GM12892 (cell line): ENCODE measurements around the gene GARS1. TPM values are rescaled to one million over a fixed set of nuclear protein-coding genes. Genes with fewer than 3 reads are reported as not detected.

Source experiments
- DNase-seq: peaks from one replicate; pipeline ENCODE4 v3.0.0; 2011; ENCODE audit not compliant: insufficient read length
- FAIRE-seq: peaks from 2 replicates; lab custom pipeline; 2011; peaks lifted over from hg19 to GRCh38; lab: Jason Lieb, UNC
- POLR2A ChIP-seq: IDR thresholded peaks from 2 replicates; pipeline ENCODE4 v1.6.1; 2011; ENCODE audit warnings: low read depth, low read length, control low read depth
- POLR2AphosphoS5 ChIP-seq: IDR thresholded peaks from 2 replicates; pipeline ENCODE4 v1.6.1; 2011; ENCODE audit warnings: low read depth, low read length, control low read depth
- TAF1 ChIP-seq: IDR thresholded peaks from 2 replicates; pipeline ENCODE4 v1.6.1; 2011; ENCODE audit warnings: low read depth, mild to moderate bottlenecking, control low read depth, low read length, borderline replicate concordance
- polyA plus RNA-seq: library from polyadenylated mRNA; unstranded; fragments of >200 nt; gene quantifications from one replicate; pipeline ENCODE4 v1.2.1, GENCODE V29; 2012; ENCODE audit warnings: missing spikeins, inconsistent platforms; ENCODE audit not compliant: missing spikeins

The GARS1 gene
- 113 TPM for polyA plus RNA-seq

- FAIRE-seq = peak; percentile 98
- peak; percentile 74 for DNase-seq
- TF ChIP-seq POLR2AphosphoS5 = peak; percentile 94
- TF ChIP-seq TAF1 = peak; percentile 81; the same call in 1 of the 2 replicates
- peak; percentile 96 for TF ChIP-seq POLR2A
Observed at GRCh38 chr7:30594540-30595435, at the start of gene GARS1. TSS of gene GARS1 (plus strand) at chr7:30594878. CDS start at chr7:30594922, 44 bp downstream.

DNA sequence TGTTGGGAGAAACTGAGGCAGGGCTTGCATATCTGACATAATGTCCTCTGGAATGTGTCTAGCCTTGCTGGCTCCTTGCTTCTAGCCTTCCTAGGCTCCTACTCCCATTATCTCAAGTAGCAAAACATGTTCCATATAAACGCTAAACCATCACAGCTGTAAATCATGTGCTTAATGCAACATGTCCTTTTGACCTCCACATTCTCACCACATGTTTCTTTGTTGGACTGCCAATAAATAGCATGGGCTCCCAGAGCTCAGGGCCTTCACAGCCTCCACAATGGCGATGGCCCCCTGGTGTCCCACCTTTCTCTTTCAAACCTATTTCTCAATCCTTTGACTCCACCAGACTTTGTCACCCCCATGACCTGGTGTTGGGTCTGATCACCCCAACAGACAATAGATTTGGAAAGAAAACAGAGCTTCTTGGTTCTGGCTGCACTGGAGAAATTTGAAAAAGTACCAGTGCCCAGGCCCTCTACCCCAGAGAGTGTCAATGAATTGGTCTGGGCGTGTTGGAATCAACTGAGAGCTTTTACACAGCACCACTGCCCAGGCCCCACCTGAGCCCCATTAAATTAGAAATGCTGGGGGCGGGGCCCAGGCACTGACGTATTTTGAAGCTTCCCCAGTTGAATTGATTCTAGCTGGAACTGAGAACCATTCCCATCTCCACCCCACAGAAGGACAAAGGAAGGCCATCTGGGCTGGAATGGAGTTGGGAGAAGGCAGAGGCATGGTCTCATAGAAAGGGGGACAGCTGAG lies 48.7 kb upstream of the GARS1 start:
- TF ChIP-seq TAF1 (no peak), POLR2A (no peak), POLR2AphosphoS5 (no peak)
- DNase-seq = no peak
- FAIRE-seq = no peak

DNA sequence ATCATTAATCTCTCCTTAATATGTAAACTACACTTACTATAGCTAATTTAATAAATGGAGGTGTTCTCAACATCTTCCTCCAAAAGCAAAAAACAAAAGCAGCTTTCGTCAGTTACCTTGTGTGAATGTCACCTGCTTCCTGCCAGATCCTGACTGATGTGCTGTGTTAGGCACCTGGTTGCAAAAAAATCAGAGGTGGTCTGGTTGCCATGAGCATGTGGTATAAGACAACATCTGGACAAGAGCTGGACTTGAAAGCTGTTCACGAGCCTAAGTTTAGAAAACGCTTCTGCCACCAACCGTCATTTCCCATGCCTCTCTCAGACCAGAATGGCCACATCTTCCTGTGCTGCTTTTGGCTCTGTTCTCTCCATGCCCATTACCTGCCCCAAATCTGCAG lies 48.1 kb upstream of the GARS1 start:
- no peak for TF ChIP-seq POLR2AphosphoS5
- TF ChIP-seq TAF1 = no peak
- TF ChIP-seq POLR2A = no peak
- FAIRE-seq (no peak), DNase-seq (no peak)

GRCh38 chr7:30548845-30549244 lies 45.8 kb upstream of the GARS1 start:
- DNase-seq = peak; percentile 36
- FAIRE-seq = peak; percentile 86

GRCh38 chr7:30549931-30550493 lies 44.7 kb upstream of the GARS1 start:
- TF ChIP-seq POLR2AphosphoS5 (no peak), TAF1 (no peak), POLR2A (no peak)
- FAIRE-seq (no peak), DNase-seq (no peak)

More at GRCh38 chr7:30548845-30549244, 45.8 kb upstream of the GARS1 start:
- TF ChIP-seq POLR2AphosphoS5 (no peak), TAF1 (no peak), POLR2A (no peak)

DNA sequence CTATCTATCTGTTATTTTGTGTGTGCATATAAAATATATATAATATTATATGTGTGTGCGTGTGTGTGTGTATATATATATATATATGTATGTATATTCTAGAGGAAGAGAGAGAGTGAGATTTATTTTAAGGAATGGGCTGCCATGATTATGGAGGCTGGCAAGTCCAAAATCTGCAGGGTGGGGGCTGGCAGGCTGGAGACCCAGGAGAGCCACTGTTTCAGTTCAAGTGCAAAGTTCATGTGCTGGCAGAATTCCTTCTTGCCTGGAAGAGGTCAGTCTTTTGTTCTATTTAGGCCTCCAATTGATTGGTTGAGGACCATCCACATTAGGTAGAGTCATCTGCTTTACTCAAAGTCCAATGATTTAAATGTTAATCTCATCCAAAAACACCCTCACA lies 42.3 kb upstream of the GARS1 start:
- TF ChIP-seq TAF1 (no peak), POLR2AphosphoS5 (no peak), POLR2A (no peak)
- DNase-seq = no peak
- FAIRE-seq = no peak

DNA sequence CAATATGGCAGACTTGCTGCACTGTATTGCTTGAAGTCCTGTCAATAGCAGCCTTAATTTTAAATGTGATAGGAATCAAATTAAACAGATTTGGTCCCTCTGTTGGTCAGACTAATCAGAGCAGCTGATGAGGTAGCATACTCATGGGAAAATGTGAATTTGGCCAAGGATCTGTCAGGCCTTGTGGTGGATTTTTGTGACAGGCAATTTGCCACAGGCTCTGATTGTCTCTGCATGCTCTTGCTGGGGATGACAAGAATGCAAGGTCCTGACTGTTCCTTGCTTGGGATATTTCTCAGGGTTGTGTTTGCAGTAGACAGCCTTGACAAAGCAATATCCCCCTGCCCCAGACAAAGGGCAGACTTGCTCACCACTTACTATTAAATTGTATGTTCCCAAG lies 41.5 kb upstream of the GARS1 start:
- DNase-seq (no peak), FAIRE-seq (no peak)
- TF ChIP-seq TAF1 (no peak), POLR2A (no peak)

DNA sequence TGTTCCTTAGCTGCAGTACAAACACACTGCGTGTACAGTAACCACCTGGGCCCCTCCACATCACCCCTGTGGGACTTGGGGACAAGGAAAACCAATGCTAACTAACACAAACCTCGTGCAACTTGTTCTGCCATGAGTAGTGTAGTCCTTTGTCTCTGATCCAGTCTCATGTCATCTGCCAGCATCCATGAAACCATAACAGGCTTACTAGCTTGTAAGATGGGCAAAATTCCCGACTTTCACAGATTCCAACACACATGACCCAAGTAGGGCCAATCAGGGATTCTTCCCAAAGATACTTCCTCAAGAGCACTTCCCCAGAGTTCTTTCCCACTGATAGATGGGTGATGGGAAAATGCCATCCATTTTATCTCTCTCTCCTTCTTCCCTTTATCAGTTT lies 41.1 kb upstream of the GARS1 start:
- no peak for FAIRE-seq
- no peak for DNase-seq
- TF ChIP-seq POLR2A = no peak

- DNase-seq (no peak), FAIRE-seq (no peak)
- TF ChIP-seq POLR2A (no peak), POLR2AphosphoS5 (no peak), TAF1 (no peak)
Observed at GRCh38 chr7:30555525-30555924, 39.2 kb upstream of the GARS1 start.

DNA sequence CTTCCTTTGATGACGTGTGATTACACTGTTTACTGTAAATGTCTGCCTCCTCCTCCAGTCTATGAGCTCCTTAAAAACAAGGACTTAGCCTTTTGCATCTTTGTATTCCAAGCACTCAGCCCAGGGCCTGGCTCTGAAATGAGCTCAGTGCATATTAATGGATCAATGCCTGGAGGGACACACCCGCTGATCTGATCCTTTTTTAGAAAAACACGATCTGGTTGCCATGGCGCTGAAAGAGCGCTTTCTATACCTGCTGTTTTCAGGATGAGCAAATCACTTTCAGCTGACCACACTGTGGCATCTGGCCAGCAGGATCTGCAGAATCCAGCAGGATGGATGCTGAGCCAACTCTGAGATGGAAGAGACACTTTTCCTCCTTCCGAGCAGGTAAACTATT lies 37.8 kb upstream of the GARS1 start:
- FAIRE-seq = no peak
- no peak for TF ChIP-seq POLR2A
- no peak for DNase-seq

DNA sequence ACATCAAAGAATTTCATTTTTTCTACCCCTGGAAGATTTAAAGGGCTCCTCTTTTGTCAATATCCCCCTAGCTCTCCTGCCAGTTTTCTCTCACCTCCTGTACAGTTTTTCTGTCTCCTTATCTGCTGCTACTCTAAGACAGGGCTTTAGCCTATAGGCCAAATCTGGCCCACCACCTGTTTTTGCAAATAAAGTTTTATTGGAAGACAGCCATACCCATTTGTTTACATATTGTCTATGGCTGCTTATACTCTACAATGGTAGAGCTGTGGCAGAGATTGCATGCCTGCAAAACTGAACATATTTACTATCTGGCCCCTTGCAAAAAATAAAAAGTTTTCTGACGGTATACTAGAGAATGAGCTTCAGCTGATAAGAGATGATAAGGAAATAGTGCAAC lies 37.4 kb upstream of the GARS1 start:
- TF ChIP-seq POLR2AphosphoS5 = no peak
- TF ChIP-seq TAF1 = no peak
- no peak for TF ChIP-seq POLR2A
- FAIRE-seq (no peak), DNase-seq (no peak)
